ENCODE results near the gene WDR55.
"Not testable (repeated sequence)": the region's sequence is repeated elsewhere in the genome, so short reads cannot be mapped to it uniquely, and the experiment has no call there.

WDR55 gene

DNA sequence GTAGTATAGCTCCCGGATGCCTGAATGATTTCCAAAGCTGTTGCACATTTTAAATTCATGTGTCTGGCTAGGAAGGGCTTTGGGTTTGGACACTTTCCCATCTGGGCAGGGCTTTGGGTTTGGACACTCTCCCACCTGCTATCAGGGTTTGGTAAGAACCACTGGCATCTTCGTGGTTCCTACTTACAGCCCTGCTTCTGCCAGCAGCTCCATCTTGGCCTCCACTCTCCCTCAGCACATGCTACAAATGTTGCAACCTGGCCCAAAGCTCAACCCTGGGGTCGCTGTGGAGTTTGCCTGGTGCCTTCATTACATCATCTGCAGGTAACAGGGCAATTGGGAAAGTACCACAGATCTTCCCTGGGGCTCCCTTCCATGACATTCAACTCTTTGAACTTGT lies 22.0 kb upstream of the WDR55 start:
- WGBS (ENCODE audit: insufficient coverage): 92% methylated on average over 3 of the region's 3 CpGs
- H3K9me3 ChIP-seq (ENCODE audit: control extremely low read depth in 1 of 5, control insufficient read depth in 4 of 5, insufficient read depth in 2 of 5, low read depth in 1 of 5, low read length in 4 of 5): no peaks in the 10 kb centered on the region
- H3K27me3 ChIP-seq (replicated peaks in 2 of 5; ENCODE audit: control insufficient read depth in 4 of 5, insufficient read depth in 5 of 5, low read length in 4 of 5): no peaks in the 10 kb centered on the region
- peaks cover 8 to 40% (median 24%) of the 10 kb centered on the region in 4 experiments for H3K36me3 ChIP-seq (ENCODE audit: control insufficient read depth in 4 of 4, insufficient read depth in 4 of 4, low read length in 3 of 4)
- ChIA-PET POLR2A (interaction anchor here (0.9 kb wide), 1 partner anchor 11 kb away, joined by 3 read pairs; no protein-coding TSS in a partner anchor), CTCF (interaction anchor here (1.2 to 2.4 kb wide), 2 partner anchors 77 to 95 kb away, joined by 4 to 13 read pairs; partner anchors contain the start of gene EIF4EBP3)
- H3K4me1 ChIP-seq (ENCODE audit: control extremely low read depth in 1 of 4, control insufficient read depth in 4 of 4, insufficient read depth in 4 of 4, low read length in 3 of 4): peaks cover 5 to 25% (median 22%) of the 10 kb centered on the region in 4 experiments
- no peak overlapping the region for H3K4me3 ChIP-seq (ENCODE audit: control insufficient read depth in 1 of 7, extremely low read depth in 1 of 7, insufficient read depth in 4 of 7, low read depth in 2 of 7, low read length in 6 of 7)
- DNase-seq: no peak
- H3K27ac ChIP-seq (ENCODE audit: insufficient read depth in 1 of 2, low read depth in 1 of 2, low read length in 2 of 2, poor library complexity in 1 of 2, severe bottlenecking in 2 of 2): no peak overlapping the region

DNA sequence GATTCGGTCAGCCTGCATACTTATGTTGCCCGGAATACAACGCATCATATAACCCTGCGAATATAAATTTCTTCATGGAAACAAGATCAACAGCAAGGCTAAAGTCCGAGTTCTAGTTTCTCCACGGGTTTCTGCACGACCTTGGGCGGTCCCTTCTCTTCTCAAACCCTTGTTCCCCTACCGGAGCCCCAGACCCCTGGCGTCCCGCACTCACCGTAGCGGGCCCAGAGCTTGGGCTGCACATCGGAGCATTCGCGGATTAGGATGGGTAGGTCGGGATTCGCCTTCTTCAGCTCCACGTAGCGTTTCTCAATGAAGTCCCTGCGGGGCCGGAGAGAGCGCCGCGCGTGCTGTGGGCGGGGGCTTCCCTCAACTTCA lies 17.7 kb upstream of the WDR55 start:
- DNase-seq: no peak
- H3K4me1 ChIP-seq (ENCODE audit: control extremely low read depth in 1 of 4, control insufficient read depth in 4 of 4, insufficient read depth in 4 of 4, low read length in 3 of 4): peaks cover 0 to 19% (median 16%) of the 10 kb centered on the region in 4 experiments
- H3K27ac ChIP-seq (ENCODE audit: insufficient read depth in 1 of 2, low read depth in 1 of 2, low read length in 2 of 2, poor library complexity in 1 of 2, severe bottlenecking in 2 of 2): peak overlapping the region; percentile 96 to 98
- peaks cover 10 to 55% (median 38%) of the 10 kb centered on the region in 4 experiments for H3K36me3 ChIP-seq (ENCODE audit: control insufficient read depth in 4 of 4, insufficient read depth in 4 of 4, low read length in 3 of 4)
- peak overlapping the region; percentile 84 to 98 (median 94) for H3K4me3 ChIP-seq (ENCODE audit: control insufficient read depth in 1 of 7, extremely low read depth in 1 of 7, insufficient read depth in 4 of 7, low read depth in 2 of 7, low read length in 6 of 7)
- under 1% methylated on average over 26 of the region's 27 CpGs for WGBS (ENCODE audit: insufficient coverage)
- ChIA-PET POLR2A (interaction anchor here (0.7 to 2.8 kb wide), 7 partner anchors 8 to 280 kb away, joined by 4 to 13 read pairs (median 8); partner anchors contain the start of genes EIF4EBP3, HARS1, HARS2 and SRA1), CTCF (interaction anchor here (0.6 to 2.7 kb wide), 9 partner anchors 8 to 101 kb away, joined by 3 to 14 read pairs (median 4); partner anchors contain the start of genes EIF4EBP3, HARS1, HARS2 and WDR55)
- H3K9me3 ChIP-seq (ENCODE audit: control extremely low read depth in 1 of 5, control insufficient read depth in 4 of 5, insufficient read depth in 2 of 5, low read depth in 1 of 5, low read length in 4 of 5): no peaks in the 10 kb centered on the region
- no peaks in the 10 kb centered on the region for H3K27me3 ChIP-seq (replicated peaks in 2 of 5; ENCODE audit: control insufficient read depth in 4 of 5, insufficient read depth in 5 of 5, low read length in 4 of 5)

DNA sequence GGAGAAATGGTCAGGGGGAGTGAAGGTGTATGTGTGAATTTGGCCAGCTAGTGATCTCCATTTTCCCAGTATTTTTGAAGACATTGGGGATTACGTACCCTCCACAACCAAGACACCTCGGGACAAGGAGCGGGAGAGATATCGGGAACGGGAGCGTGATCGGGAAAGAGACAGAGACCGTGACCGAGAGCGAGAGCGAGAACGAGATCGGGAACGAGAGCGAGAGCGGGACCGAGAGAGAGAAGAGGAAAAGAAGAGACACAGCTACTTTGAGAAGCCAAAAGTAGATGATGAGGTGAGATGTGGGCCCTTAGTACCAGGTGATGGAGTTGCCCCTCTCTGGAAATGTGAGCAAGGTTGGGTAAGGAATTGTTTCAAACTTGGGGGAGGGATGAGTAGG lies 5.8 kb upstream of the WDR55 start:
- DNase-seq: no peak
- Histone ChIP-seq H3K4me1 (ENCODE audit: control extremely low read depth in 1 of 4, control insufficient read depth in 4 of 4, insufficient read depth in 4 of 4, low read length in 3 of 4) (peaks cover 0 to 2% (median under 1%) of the 10 kb centered on the region in 4 experiments), H3K4me3 (ENCODE audit: control insufficient read depth in 1 of 7, extremely low read depth in 1 of 7, insufficient read depth in 4 of 7, low read depth in 2 of 7, low read length in 6 of 7) (no peak overlapping the region), H3K36me3 (ENCODE audit: control insufficient read depth in 4 of 4, insufficient read depth in 4 of 4, low read length in 3 of 4) (peaks cover 42 to 90% (median 69%) of the 10 kb centered on the region in 4 experiments), H3K27me3 (replicated peaks in 2 of 5; ENCODE audit: control insufficient read depth in 4 of 5, insufficient read depth in 5 of 5, low read length in 4 of 5) (no peaks in the 10 kb centered on the region), H3K9me3 (ENCODE audit: control extremely low read depth in 1 of 5, control insufficient read depth in 4 of 5, insufficient read depth in 2 of 5, low read depth in 1 of 5, low read length in 4 of 5) (no peaks in the 10 kb centered on the region), H3K27ac (ENCODE audit: insufficient read depth in 1 of 2, low read depth in 1 of 2, low read length in 2 of 2, poor library complexity in 1 of 2, severe bottlenecking in 2 of 2) (no peak overlapping the region)
- 98% methylated on average over 17 of the region's 17 CpGs for WGBS (ENCODE audit: insufficient coverage)
- ChIA-PET CTCF (interaction anchor here (1.0 kb wide), 1 partner anchor 14 kb away, joined by 3 read pairs; no protein-coding TSS in a partner anchor), POLR2A (no interaction called here)

DNA sequence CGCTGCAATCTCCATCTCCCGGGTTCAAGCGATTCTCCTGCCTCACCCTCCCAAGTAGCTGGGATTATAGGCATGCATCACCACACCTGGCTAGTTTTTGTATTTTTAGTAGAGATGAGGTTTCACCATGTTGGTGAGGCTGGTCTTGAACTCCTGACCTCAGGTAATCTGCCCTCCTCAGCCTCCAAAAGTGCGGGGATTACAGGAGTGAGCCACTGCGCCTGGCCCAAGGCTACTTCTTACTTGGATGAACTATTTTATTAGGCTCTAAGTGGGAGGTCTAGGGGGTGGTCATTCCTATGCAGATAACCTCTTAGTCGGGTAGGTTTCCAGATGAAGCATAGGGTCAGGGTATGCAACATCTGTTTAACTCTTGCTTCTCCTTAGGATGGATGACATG lies 4.3 kb upstream of the WDR55 start:
- H3K36me3 ChIP-seq (ENCODE audit: control insufficient read depth in 4 of 4, insufficient read depth in 4 of 4, low read length in 3 of 4): peaks cover 37 to 75% (median 61%) of the 10 kb centered on the region in 4 experiments
- H3K4me1 ChIP-seq (ENCODE audit: control extremely low read depth in 1 of 4, control insufficient read depth in 4 of 4, insufficient read depth in 4 of 4, low read length in 3 of 4); H3K27ac ChIP-seq (ENCODE audit: insufficient read depth in 1 of 2, low read depth in 1 of 2, low read length in 2 of 2, poor library complexity in 1 of 2, severe bottlenecking in 2 of 2); H3K9me3 ChIP-seq (ENCODE audit: control extremely low read depth in 1 of 5, control insufficient read depth in 4 of 5, insufficient read depth in 2 of 5, low read depth in 1 of 5, low read length in 4 of 5); H3K4me3 ChIP-seq (ENCODE audit: control insufficient read depth in 1 of 7, extremely low read depth in 1 of 7, insufficient read depth in 4 of 7, low read depth in 2 of 7, low read length in 6 of 7); DNase-seq; CTCF ChIA-PET; H3K27me3 ChIP-seq (replicated peaks in 2 of 5; ENCODE audit: control insufficient read depth in 4 of 5, insufficient read depth in 5 of 5, low read length in 4 of 5); POLR2A ChIA-PET: not testable (repeated sequence)
- 100% methylated on average over 2 of the region's 6 CpGs for WGBS (ENCODE audit: insufficient coverage)

DNA sequence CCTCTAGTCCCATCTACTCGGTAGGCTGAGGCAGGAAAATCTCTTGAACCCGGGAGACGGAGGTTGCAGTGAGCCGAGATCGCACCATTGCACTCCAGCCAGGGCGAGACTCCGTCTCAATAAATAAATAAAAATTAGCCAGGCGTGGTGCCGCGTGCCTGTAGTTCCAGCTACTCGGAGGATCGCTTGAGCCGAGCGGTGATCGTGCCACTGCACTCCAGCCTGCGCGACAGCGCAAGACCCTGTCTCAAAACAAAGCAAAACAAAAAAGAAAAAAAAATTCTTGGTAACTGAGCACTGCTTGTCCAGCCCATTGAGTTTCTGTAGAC lies 710 bp upstream of the WDR55 start:
- H3K27me3 ChIP-seq (replicated peaks in 2 of 5; ENCODE audit: control insufficient read depth in 4 of 5, insufficient read depth in 5 of 5, low read length in 4 of 5): no peaks in the 10 kb centered on the region
- DNase-seq: no peak
- WGBS (ENCODE audit: insufficient coverage): 45% methylated on average over 18 of the region's 18 CpGs
- H3K4me3 ChIP-seq (ENCODE audit: control insufficient read depth in 1 of 7, extremely low read depth in 1 of 7, insufficient read depth in 4 of 7, low read depth in 2 of 7, low read length in 6 of 7): peak overlapping the region; percentile 77 to 97 (median 84)
- no peaks in the 10 kb centered on the region for H3K9me3 ChIP-seq (ENCODE audit: control extremely low read depth in 1 of 5, control insufficient read depth in 4 of 5, insufficient read depth in 2 of 5, low read depth in 1 of 5, low read length in 4 of 5)
- H3K27ac ChIP-seq (ENCODE audit: insufficient read depth in 1 of 2, low read depth in 1 of 2, low read length in 2 of 2, poor library complexity in 1 of 2, severe bottlenecking in 2 of 2): peak overlapping the region; percentile 67 to 93
- POLR2A ChIA-PET: interaction anchor here (1.0 to 2.0 kb wide), 2 partner anchors 16 to 118 kb away, joined by 3 to 10 read pairs; partner anchors contain the start of genes IK and NDUFA2
- CTCF ChIA-PET: interaction anchor here (0.7 to 1.3 kb wide), 5 partner anchors 9 to 102 kb away, joined by 3 to 5 read pairs (median 3); partner anchors contain the start of genes IK and NDUFA2
- peaks cover 0 to 13% (median 9%) of the 10 kb centered on the region in 4 experiments for H3K4me1 ChIP-seq (ENCODE audit: control extremely low read depth in 1 of 4, control insufficient read depth in 4 of 4, insufficient read depth in 4 of 4, low read length in 3 of 4)
- peaks cover 26 to 63% (median 46%) of the 10 kb centered on the region in 4 experiments for H3K36me3 ChIP-seq (ENCODE audit: control insufficient read depth in 4 of 4, insufficient read depth in 4 of 4, low read length in 3 of 4)

DNA sequence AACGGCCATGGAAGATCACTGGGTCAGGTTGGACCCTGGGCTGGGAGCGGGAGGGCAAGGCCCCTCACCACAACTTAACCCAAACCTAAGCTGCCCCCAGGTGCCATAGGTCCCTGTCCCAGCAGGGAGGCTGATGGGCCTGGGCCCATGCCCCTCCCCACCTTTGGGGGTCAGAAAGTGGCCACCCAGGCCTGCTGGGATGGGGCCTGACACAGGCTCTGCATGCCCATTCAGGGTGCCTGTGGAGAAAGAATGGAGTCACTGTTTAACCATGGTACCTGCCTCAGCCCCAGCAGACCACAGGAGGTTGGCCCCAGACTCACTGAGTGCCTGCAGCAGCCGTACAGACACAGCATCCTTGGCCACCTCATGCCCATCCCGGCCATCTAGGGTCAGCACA lies 6.3 kb downstream of the WDR55 start:
- H3K9me3 ChIP-seq (ENCODE audit: control extremely low read depth in 1 of 5, control insufficient read depth in 4 of 5, insufficient read depth in 2 of 5, low read depth in 1 of 5, low read length in 4 of 5); POLR2A ChIA-PET; H3K4me1 ChIP-seq (ENCODE audit: control extremely low read depth in 1 of 4, control insufficient read depth in 4 of 4, insufficient read depth in 4 of 4, low read length in 3 of 4); H3K27ac ChIP-seq (ENCODE audit: insufficient read depth in 1 of 2, low read depth in 1 of 2, low read length in 2 of 2, poor library complexity in 1 of 2, severe bottlenecking in 2 of 2); H3K4me3 ChIP-seq (ENCODE audit: control insufficient read depth in 1 of 7, extremely low read depth in 1 of 7, insufficient read depth in 4 of 7, low read depth in 2 of 7, low read length in 6 of 7); CTCF ChIA-PET; H3K27me3 ChIP-seq (replicated peaks in 2 of 5; ENCODE audit: control insufficient read depth in 4 of 5, insufficient read depth in 5 of 5, low read length in 4 of 5); DNase-seq: not testable (repeated sequence)
- no CpG with 5 or more reads among the region's 4 CpGs for WGBS (ENCODE audit: insufficient coverage)
- peaks cover 16 to 75% (median 51%) of the 10 kb centered on the region in 4 experiments for H3K36me3 ChIP-seq (ENCODE audit: control insufficient read depth in 4 of 4, insufficient read depth in 4 of 4, low read length in 3 of 4)

DNA sequence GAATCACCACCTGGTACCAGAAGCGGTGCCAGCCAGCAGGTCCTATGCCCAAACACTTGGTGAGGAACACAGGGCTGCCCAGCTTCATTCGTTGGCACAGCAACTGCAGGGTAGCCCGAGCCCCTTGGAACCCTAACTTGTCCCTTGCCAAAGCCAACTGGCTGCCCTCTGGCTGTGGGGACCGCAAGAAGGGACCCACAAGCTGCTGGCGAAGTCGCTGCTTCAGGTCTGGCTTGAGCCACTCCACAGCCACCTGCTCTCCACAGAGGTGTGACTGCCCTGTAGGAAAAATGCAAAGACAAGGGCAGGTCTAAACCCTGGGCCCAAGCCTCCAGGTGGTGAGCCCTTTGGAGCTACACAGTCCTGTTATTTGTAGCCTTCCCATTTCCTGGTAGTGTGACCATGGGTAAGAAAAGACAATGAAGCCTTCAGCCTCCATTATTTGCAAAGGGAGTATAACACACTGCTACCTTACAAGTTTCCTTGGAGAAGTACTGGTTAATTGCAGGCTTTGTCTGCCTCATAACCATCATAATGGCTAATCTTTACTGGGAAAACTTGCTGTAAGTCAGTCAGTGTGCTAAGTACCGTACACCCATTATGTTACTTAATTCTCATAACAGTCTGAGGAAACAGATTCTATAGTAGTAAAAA lies 6.9 kb downstream of the WDR55 start:
- H3K27me3 ChIP-seq (replicated peaks in 2 of 5; ENCODE audit: control insufficient read depth in 4 of 5, insufficient read depth in 5 of 5, low read length in 4 of 5): no peaks in the 10 kb centered on the region
- no peak for DNase-seq
- ChIA-PET POLR2A (no interaction called here), CTCF (no interaction called here)
- WGBS (ENCODE audit: insufficient coverage): no CpG with 5 or more reads among the region's 7 CpGs
- no peaks in the 10 kb centered on the region for H3K4me1 ChIP-seq (ENCODE audit: control extremely low read depth in 1 of 4, control insufficient read depth in 4 of 4, insufficient read depth in 4 of 4, low read length in 3 of 4)
- H3K36me3 ChIP-seq (ENCODE audit: control insufficient read depth in 4 of 4, insufficient read depth in 4 of 4, low read length in 3 of 4): peaks cover 16 to 78% (median 56%) of the 10 kb centered on the region in 4 experiments
- no peaks in the 10 kb centered on the region for H3K9me3 ChIP-seq (ENCODE audit: control extremely low read depth in 1 of 5, control insufficient read depth in 4 of 5, insufficient read depth in 2 of 5, low read depth in 1 of 5, low read length in 4 of 5)
- H3K4me3 ChIP-seq (ENCODE audit: control insufficient read depth in 1 of 7, extremely low read depth in 1 of 7, insufficient read depth in 4 of 7, low read depth in 2 of 7, low read length in 6 of 7): no peak overlapping the region
- no peak overlapping the region for H3K27ac ChIP-seq (ENCODE audit: insufficient read depth in 1 of 2, low read depth in 1 of 2, low read length in 2 of 2, poor library complexity in 1 of 2, severe bottlenecking in 2 of 2)

Data from common myeloid progenitor, CD34-positive (primary cell).